GM18505 (cell line): ENCODE results near the gene TOMM40.
A peak's percentile ranks its signal among the peaks of the same experiment; 100 is the strongest.

Experiments used
- ATAC-seq: cut with Tn5 transposase; IDR thresholded peaks from one replicate; pipeline ENCODE4 v1.9.1; 2021; ENCODE audit not compliant: unreplicated experiment
- POLR2A ChIP-seq: IDR thresholded peaks from 4 replicates; pipeline ENCODE4 v1.6.1; 2011; ENCODE audit warnings: borderline replicate concordance; ENCODE audit not compliant: insufficient read depth, insufficient read length; ENCODE audit errors: extremely low read depth

The TOMM40 gene

GRCh38 chr19:44891016-44891882 lies at the start of gene TOMM40:
Gene TOMM40, plus strand, starts transcription at chr19:44891254. Its CDS starts 162 bp downstream, at chr19:44891416.
- peak; percentile 69 for TF ChIP-seq POLR2A
- peak; percentile 2 for ATAC-seq

GRCh38 chr19:44845286-44845611 lies 45.8 kb upstream of the TOMM40 start:
- no peak for ATAC-seq
- no peak for TF ChIP-seq POLR2A

GRCh38 chr19:44845612-44846454 lies 45.2 kb upstream of the TOMM40 start, which contains the start of gene NECTIN2:
Gene NECTIN2, plus strand, starts transcription at chr19:44846297. Its CDS starts 229 bp downstream, at chr19:44846526.
- TF ChIP-seq POLR2A, result no peak
- peak; percentile 44 for ATAC-seq

- no peak for TF ChIP-seq POLR2A
- no peak for ATAC-seq
Observed at GRCh38 chr19:44846455-44847143, 44.5 kb upstream of the TOMM40 start.

- no peak for ATAC-seq
Observed at GRCh38 chr19:44847144-44848035, 43.7 kb upstream of the TOMM40 start.

GRCh38 chr19:44848036-44848811 lies 42.8 kb upstream of the TOMM40 start:
- no peak for TF ChIP-seq POLR2A
- no peak for ATAC-seq

More at GRCh38 chr19:44847144-44848035, 43.7 kb upstream of the TOMM40 start:
- no peak for TF ChIP-seq POLR2A

GRCh38 chr19:44848812-44849447 lies 42.1 kb upstream of the TOMM40 start:
- TF ChIP-seq POLR2A, result no peak
- ATAC-seq, result no peak

- ATAC-seq, result no peak
- TF ChIP-seq POLR2A, result no peak
Observed at GRCh38 chr19:44850641-44851109, 40.4 kb upstream of the TOMM40 start.

GRCh38 chr19:44851427-44851826 lies 39.6 kb upstream of the TOMM40 start:
- no peak for ATAC-seq
- TF ChIP-seq POLR2A, result no peak

- TF ChIP-seq POLR2A, result no peak
- ATAC-seq, result no peak
Observed at GRCh38 chr19:44855606-44856005, 35.4 kb upstream of the TOMM40 start.
